Smooth muscle cell of bladder (primary cell): ENCODE results near the gene PATL2. TPM values are rescaled to one million over a fixed set of nuclear protein-coding genes. Genes with fewer than 3 reads are reported as not detected.

Experiments used
- total RNA-seq: library from RNA; depleted of rRNA; stranded (reverse); fragments of >200 nt; gene quantifications from 2 replicates; pipeline ENCODE4 v1.2.3, GENCODE V29; 2014

Gene PATL2
- 0.28 and 0.43 TPM in 2 replicates for total RNA-seq

GRCh38 chr15:44711096-44711742 lies at the start of gene PATL2, which contains the start of gene B2M:
Gene PATL2, minus strand, starts transcription at chr15:44711323. Its CDS starts 34,833 bp downstream, at chr15:44676490.
Gene B2M, plus strand, starts transcription at chr15:44711517. Its CDS starts 30 bp downstream, at chr15:44711547.

GRCh38 chr15:44736181-44736765 lies 25.1 kb upstream of the PATL2 start, which contains the start of gene TRIM69:
Gene TRIM69, plus strand, starts transcription at chr15:44736528. Its CDS starts 177 bp downstream, at chr15:44736705.

DNA sequence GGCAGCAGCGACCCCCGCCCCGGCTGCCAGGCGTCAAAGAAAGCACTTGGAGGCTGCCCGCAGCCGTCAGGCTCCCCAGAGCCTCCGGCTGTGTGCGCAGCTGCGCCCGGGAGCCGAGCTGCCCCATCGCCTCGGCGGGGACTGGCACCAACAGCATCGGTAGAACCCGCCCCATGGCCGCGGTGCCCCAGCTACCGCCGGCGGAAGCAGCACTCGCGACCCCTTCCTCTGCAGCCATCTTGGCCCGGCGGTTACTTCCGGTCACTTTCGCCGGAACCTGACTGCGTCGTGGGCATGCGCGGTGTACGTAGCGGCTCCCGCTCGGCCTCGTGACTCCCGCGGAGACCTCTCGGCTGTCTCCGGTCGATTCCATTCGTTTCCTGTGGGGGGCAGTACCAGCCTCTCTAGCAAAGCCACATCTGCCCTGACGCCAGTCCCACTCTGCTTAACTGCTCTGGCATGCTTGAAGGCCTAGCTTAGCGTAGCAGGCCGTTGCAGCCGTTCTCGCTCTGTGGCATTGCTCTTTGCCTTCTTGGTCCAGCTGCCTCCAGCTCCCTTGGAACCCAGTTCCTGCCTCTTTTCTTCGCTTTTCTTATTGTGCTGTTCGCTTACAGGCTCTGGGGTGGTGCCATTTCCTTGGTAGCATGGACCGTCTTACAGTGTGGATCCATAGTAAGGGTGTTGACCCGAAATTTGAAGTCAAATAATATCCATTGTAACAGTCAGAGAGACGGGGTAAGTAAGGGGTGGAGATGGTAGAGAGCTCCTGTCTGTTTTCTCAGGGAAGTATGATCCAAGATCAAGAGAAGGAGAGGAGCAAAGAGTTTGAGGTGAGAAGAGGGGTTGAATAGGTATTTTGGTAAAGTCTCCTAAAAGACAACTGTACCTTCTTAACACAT lies 47.5 kb downstream of the PATL2 start, which contains the start of gene SPG11:
Gene SPG11, minus strand, starts transcription at position 253 of the 899 bp plus-strand sequence. Its CDS starts 15 bp downstream, at position 238.

Other genes with a start within 250 kb of the PATL2 start
- 24.7 and 30.6 TPM in 2 replicates for gene EIF3J, start 174.2 kb downstream of the PATL2 start, total RNA-seq
- 69.7 and 78.7 TPM in 2 replicates for gene SPG11, start 47.7 kb downstream of the PATL2 start, total RNA-seq
- gene B2M, start 194 bp upstream of the PATL2 start, total RNA-seq, result 1,270 and 1,721 TPM in 2 replicates
- gene TRIM69, start 25.2 kb upstream of the PATL2 start, total RNA-seq, result 10.8 and 14.4 TPM in 2 replicates
- not detected in 2 replicates for gene TERB2, start 245.4 kb upstream of the PATL2 start, total RNA-seq